HG03571 (cell line): ENCODE data around the gene TXNDC8.
A peak's percentile ranks its signal among the peaks of the same experiment; 100 is the strongest.
"Not testable (repeated sequence)": the region's sequence is repeated elsewhere in the genome, so short reads cannot be mapped to it uniquely, and the experiment has no call there.

Experiments
- ATAC-seq: cut with Tn5 transposase; IDR thresholded peaks from one replicate; pipeline ENCODE4 v1.9.1; 2021; ENCODE audit not compliant: unreplicated experiment

The TXNDC8 gene

GRCh38 chr9:110337727-110338126 is at the start of gene TXNDC8:
Gene TXNDC8 (minus strand): TSS chr9:110337863.
- no peak for ATAC-seq

DNA sequence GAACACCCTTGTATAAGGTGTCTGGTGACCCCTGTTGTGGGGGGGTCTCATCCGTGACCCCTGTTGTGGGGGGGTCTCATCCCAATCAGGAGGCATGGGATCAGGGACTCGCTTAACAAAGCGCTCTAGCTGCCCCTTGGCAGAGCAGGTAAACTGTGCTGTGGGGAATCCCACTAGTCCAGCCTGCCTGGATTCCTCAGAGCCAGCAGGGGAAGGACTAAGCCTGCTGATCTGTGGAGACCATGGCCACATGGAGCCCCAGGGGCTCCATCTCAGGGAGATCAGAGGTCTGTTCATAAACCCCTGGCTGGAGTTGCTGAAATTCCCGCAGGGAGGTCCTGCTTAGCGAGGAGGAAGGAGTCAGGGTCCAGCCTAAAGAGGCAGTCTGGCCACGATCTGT is 45.8 kb upstream of the TXNDC8 start:
- no peak for ATAC-seq

DNA sequence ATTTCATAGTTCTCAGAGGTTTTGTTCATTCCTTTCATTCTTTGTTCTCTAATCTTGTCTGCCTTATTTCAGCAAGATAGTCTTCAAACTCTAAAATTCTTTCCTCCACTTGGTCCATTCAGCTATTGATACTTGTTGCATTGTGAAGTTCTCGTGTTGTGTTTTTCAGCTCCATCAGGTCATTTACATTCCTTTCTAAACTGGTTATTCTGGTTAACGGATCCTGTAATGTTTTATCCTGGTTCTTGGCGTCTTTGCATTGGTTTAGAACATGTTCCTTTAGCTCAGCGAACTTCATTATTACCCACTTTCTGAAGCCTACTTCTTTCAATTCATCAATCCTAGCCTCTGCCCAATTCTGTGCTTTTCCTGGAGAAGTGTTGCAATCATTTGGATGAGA is 45.1 kb upstream of the TXNDC8 start:
- no peak for ATAC-seq

GRCh38 chr9:110371411-110372007 is 33.8 kb upstream of the TXNDC8 start:
- no peak for ATAC-seq

GRCh38 chr9:110370315-110370714 is 32.7 kb upstream of the TXNDC8 start:
- no peak for ATAC-seq

- no peak for ATAC-seq
Observed at GRCh38 chr9:110364451-110364850, 26.8 kb upstream of the TXNDC8 start.

GRCh38 chr9:110358992-110359391 is 21.3 kb upstream of the TXNDC8 start:
- ATAC-seq, result not testable (repeated sequence)

DNA sequence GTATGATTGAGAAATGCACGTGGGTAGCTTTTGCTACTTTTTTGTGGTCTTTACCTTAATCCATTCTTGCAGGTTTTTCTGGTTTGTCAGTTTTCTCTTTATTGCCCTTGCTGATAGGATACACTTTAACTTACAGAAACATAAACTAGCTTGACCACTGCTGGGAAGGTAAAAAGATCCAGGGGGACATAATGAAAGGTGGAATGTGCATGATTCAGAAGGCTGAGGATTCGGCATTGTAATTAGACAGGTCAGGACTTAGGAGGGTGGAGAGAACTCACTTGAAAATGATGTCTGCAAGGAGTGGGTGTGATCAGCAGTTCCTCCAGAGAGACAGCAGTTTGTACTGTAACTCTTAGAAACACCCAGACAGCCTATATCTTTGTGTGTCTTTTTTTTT is 19.8 kb upstream of the TXNDC8 start:
- ATAC-seq, result no peak

DNA sequence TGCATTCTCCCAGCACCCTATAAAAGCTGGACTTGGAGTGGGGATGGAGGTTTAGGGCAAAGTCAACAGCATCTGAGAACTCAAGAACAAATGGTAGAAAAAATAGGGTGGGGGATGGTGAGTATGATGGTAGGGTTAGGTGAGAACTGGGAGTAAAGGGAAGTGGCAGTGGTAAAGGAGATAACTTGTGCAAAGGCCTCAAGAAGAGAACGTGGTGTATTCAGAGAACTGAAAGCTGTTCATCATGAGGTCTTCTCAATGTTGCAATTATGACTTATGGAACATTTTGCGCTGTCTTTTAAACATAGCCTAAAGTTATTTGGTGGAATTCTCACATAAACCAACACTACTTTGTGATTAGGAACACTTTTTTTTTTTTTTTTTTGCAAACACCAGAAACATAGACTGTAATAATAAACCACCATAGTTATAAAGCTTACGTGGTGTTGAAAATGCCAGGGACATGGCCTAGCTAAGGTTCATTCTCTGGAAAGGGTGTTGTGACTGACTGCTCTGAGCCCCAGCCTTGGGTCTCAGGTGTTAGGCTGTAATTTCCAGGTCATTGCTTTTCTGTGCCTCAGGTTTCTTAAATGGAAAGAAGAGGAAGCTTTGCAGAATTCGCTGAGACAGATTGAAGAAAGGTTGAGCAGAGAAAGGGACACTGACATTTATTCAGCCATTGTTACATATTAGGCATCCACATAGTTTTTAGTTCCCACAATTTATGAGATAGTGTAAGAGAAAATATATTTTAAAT is 19.2 kb upstream of the TXNDC8 start:
- ATAC-seq, result no peak

DNA sequence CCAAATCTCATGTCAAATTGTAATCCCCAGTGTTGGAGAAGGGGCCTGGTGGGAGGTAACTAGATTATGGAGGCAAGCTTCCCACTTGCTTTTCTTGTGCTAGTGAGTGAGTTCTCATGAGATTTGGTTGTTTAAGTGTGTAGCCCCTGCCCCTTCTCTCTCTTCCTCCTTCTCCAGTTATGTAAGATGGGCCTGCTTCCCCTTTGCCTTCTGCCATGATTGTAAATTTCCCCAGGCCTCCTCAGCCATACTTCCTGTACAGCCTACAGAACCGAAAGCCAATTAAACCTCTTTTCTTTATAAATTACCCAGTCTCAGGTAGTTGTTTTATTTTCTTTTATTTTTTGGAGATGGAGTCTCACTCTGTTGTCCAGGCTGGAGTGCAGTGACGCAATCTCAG is 18.2 kb upstream of the TXNDC8 start:
- no peak for ATAC-seq

GRCh38 chr9:110351009-110351467 is 13.4 kb upstream of the TXNDC8 start:
- ATAC-seq, result no peak

GRCh38 chr9:110346325-110346724 is 8.7 kb upstream of the TXNDC8 start:
- no peak for ATAC-seq

DNA sequence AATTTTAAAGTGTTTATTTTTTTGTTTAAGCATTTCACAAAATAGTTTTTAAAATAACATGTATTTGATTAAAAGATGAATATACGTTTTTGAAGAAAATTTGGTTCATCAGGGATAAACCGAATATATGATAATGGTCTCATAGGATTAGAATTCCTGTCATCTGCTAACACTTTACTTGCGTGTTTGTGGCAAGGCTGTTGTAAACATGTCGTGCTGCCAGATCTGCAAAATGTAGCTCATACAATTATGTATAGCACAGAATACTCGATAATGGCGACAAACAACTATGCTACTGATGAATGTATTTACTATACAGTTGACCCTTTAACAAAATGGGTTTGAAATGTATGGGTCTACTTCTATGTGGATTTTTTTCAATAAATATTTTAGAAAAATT is 7.2 kb upstream of the TXNDC8 start:
- ATAC-seq, result no peak

- ATAC-seq, result no peak
Observed at GRCh38 chr9:110343551-110343950, 5.9 kb upstream of the TXNDC8 start.

- ATAC-seq, result no peak
Observed at GRCh38 chr9:110340306-110340705, 2.6 kb upstream of the TXNDC8 start.

- ATAC-seq, result no peak
Observed at GRCh38 chr9:110338143-110338542, 480 bp upstream of the TXNDC8 start.

GRCh38 chr9:110336363-110336762 is 1.3 kb downstream of the TXNDC8 start:
- ATAC-seq, result no peak

GRCh38 chr9:110334871-110335270 is 2.8 kb downstream of the TXNDC8 start:
- ATAC-seq, result no peak

DNA sequence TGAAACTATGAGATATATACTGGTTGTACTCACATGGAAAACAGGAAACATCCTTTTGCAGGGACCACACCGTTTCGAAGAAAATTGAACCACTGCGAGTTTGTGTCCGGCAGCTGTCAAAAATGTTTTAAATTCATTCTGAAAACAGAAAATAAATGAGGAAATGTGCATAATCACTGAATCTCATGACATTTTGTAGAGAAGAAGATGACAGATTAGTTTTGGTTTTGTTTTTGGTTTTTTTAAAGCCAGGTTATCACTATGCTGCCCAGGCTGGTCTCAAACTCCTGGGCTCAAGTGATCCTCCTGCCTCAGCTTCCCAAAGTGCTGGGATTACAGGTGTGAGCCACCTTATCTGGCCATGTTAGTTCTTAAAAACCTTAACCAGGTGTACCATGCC is 3.5 kb downstream of the TXNDC8 start:
- peak; percentile 57 for ATAC-seq

- ATAC-seq, result no peak
Observed at GRCh38 chr9:110332766-110333165, 4.9 kb downstream of the TXNDC8 start.

DNA sequence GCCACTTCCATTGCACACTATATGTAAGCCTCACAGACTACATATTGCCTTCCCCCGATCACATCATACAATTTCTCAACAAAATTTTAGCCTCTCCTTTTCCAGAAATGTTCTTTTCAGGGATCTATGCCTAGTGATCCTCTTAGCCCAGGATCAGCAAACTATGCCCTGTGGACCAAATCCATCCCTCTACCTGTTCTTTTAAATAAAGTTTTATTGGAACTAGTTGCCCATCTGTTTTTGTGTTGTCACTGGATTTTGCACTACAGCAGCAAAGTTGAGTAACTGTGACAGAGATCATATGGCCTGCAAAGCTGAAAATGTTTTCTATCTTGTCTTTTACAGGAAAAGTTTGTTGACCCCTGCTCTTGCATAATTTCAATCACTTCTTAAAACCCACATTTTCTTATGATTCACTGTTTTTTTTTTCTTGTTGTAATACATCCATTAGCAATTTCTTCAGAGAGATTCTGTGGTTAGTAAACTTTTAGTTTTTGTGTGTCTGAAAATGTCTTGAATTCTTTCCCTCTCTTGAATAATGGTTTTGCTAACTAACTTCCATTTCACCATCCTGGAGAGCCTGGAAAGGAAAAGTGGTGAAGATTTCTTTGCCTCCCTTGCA is 7.1 kb downstream of the TXNDC8 start:
- ATAC-seq, result no peak

DNA sequence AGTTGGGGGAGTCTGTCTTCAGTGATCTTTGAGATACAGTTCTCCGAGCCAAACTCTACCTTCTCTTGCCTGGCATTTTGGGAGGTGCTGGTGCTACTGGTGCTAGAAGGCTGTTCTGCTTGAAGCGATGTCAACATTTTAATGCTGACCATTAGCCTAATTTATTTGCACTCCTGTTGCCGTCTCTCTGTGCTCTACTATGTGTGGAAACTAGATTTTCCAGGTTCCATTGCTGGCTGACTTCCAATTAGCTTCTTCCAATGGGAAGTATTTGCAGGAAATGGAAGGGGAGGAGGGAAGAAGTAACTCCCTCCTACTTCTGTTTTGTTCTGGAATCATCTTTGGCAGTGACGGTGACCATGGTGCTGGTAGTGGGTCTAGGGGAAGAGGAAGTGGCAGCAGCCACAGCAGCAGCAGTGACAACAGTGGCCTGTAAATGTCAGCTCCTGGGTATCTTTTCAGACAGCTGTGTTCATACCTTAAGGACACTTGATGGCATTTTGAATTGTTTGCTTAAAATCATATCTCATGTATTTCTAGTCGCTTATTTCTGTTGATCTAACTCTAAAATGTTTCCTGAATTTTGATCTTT is 7.9 kb downstream of the TXNDC8 start:
- ATAC-seq, result no peak
